HTR-8/SVneo (cell line): Measurements from ENCODE around the gene FKBP14.

Source experiments
- DNase-seq: peaks from one replicate; pipeline ENCODE4 v3.0.0; 2011; ENCODE audit warnings: low spot score, mixed read lengths; ENCODE audit not compliant: insufficient read length
- FAIRE-seq: peaks from 2 replicates; lab custom pipeline; 2011; peaks lifted over from hg19 to GRCh38; lab: Jason Lieb, UNC

FKBP14 gene

GRCh38 chr7:29995652-29996051, 30.9 kb downstream of the FKBP14 start:
- FAIRE-seq: no peak

GRCh38 chr7:29993140-29993539, 33.4 kb downstream of the FKBP14 start:
- no peak for FAIRE-seq
- DNase-seq: no peak

More at GRCh38 chr7:29995652-29996051, 30.9 kb downstream of the FKBP14 start:
- DNase-seq: no peak

GRCh38 chr7:29991937-29992336, 34.6 kb downstream of the FKBP14 start:
- DNase-seq (no peak), FAIRE-seq (no peak)

GRCh38 chr7:29990931-29991330, 35.6 kb downstream of the FKBP14 start:
- DNase-seq (no peak), FAIRE-seq (no peak)

- FAIRE-seq (no peak), DNase-seq (peak; percentile 64)
These were observed 37.1 kb downstream of the FKBP14 start, which contains the start of gene SCRN1 for GRCh38 chr7:29989257-29989995. TSS of gene SCRN1 (minus strand) at chr7:29989801. CDS start at chr7:29969067, 20,734 bp downstream.

- DNase-seq (peak; percentile 62), FAIRE-seq (no peak)
These were observed 37.9 kb downstream of the FKBP14 start for GRCh38 chr7:29988424-29989256.

DNA sequence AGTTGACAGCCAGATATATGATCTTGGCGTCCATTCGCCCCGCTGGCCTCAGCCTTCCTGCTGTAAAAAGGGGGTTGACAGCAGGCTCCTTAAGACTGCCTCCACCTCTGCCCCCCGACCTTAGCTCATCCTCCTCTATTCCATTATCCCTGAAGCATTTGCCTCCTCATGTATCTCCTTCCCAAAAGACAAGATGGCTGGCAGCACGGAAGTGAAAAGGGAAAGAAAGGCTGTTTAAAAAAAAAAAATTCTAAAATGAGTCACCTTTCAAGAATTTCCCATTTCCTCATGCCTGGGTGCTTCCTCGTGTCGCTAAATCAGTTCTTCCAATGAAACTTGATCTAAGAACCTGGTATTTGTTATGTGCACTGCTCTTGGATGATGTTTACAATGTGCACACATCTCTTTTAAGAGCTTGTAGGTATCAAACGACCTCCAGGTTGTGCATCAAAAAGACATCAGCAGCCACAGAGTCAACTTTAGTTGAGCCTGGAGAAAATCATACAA, 38.6 kb downstream of the FKBP14 start:
- peak; percentile 89 for DNase-seq
- no peak for FAIRE-seq

- DNase-seq (no peak), FAIRE-seq (no peak)
These were observed 39.4 kb downstream of the FKBP14 start for GRCh38 chr7:29987083-29987482.

DNA sequence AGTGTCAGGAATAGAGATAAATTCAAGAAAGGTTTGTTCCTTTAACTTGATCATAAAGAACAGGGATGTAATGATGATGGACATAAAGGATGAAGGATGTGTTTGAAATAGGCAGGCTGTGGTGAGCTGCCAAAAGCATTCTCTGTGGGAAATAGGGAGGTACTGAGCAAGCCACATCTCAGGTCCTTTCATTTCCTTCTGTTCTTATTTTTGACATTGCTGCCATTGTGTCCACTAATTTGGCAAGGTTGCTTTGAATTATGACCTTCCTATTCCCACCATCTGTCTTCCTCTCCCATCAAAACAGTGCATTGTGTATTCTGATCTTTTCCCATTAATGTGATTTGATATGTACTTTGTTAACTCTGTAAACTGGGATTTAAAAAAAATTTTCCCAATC, 46.4 kb downstream of the FKBP14 start:
- DNase-seq: no peak
- no peak for FAIRE-seq

- FAIRE-seq (no peak), DNase-seq (no peak)
These were observed 48.4 kb downstream of the FKBP14 start for GRCh38 chr7:29977886-29978651.

- no peak for DNase-seq
- no peak for FAIRE-seq
These were observed 49.7 kb downstream of the FKBP14 start for GRCh38 chr7:29976673-29977415.

DNA sequence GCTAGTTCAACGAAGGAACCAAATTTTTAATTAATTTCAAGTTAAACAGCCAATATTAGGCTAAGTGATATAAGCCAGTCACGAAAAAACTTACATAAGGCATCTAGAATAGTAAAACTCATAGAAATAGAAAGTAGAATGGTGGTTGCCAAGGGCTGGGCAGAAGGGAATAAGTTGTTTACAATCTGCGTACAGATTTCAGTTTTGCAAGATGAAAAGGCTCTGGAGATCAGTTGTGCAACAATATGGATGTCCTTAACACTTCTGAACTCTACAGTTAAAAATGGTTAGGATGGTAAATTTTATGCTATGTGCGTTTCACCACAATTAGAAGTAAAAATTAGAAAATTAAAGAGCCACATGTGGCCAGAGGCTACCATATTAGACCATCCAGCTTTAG, 50.2 kb downstream of the FKBP14 start:
- FAIRE-seq (no peak), DNase-seq (no peak)

GRCh38 chr7:29975561-29975960, 50.9 kb downstream of the FKBP14 start:
- DNase-seq (no peak), FAIRE-seq (no peak)

GRCh38 chr7:29974286-29974685, 52.2 kb downstream of the FKBP14 start:
- DNase-seq (no peak), FAIRE-seq (no peak)

- DNase-seq: no peak
- FAIRE-seq: no peak
These were observed 54.2 kb downstream of the FKBP14 start for GRCh38 chr7:29972315-29972669.

DNA sequence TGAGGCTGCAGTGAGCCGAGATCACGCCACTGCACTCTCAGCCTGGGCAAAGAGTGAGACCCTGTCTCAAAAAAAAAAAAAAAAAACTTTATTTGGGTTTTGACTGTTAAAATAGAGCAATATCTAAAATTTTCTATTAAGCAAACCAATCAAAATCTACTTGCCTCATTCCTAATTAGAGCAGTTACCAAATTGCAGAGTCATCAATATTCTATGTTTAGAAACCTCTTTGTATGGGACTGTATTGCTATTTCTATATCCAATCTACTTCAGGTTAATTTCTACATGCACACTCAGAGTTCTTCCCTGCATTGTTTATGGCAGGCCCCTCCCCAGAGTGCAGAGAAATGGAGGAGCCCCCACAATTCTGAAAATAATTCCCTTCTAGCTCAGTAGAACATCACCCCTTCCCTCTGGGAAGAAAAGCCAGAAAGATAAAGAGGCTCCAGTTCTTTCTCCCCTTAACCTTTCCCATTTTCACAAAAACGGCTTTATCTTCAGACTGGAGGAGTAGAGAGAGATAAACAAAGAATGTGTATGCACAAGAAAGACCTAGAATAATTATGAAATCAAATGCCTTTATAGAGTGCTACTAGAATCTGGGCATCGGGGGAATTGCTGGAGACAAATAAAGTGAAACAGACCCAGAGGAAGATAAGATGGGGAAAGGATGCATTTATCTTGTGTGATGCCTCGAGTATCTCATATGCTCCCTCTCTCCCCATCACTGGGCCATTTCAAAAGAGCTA, 54.8 kb downstream of the FKBP14 start:
- DNase-seq: no peak
- FAIRE-seq: no peak

DNA sequence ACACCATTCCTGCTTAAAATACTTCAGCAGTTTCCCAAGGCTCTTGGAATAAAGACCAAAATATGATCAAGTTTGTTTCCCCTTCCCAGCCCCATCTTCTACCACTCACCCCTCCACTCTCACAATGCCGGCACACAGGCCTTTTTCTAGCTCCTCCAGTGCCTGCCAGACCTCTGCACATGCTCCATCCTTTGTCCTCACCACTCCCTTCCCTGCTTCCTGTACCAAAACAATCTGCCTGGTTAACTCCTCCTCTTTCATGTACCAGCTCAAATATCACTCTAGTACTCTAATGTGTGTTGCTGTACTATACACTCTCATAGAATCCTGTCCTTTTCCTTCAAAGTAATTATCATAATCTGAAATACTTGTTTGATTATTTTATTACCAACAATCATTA, 56.3 kb downstream of the FKBP14 start:
- FAIRE-seq: no peak
- DNase-seq: no peak

- FAIRE-seq: no peak
These were observed 56.8 kb downstream of the FKBP14 start for GRCh38 chr7:29969738-29970137.

More at GRCh38 chr7:29969738-29970137, 56.8 kb downstream of the FKBP14 start:
- DNase-seq: no peak
